T-helper 2 cell (primary cell): ENCODE measurements around the gene WBP11.
"Not testable (repeated sequence)": the region's sequence is repeated elsewhere in the genome, so short reads cannot be mapped to it uniquely, and the experiment has no call there.

Experiments
- DNase-seq, 5 experiments: peaks; one replicate each; pipeline versions ENCODE4 v3.0.0 to v3.0.0-alpha.2; 2012 to 2022

WBP11 gene

DNA sequence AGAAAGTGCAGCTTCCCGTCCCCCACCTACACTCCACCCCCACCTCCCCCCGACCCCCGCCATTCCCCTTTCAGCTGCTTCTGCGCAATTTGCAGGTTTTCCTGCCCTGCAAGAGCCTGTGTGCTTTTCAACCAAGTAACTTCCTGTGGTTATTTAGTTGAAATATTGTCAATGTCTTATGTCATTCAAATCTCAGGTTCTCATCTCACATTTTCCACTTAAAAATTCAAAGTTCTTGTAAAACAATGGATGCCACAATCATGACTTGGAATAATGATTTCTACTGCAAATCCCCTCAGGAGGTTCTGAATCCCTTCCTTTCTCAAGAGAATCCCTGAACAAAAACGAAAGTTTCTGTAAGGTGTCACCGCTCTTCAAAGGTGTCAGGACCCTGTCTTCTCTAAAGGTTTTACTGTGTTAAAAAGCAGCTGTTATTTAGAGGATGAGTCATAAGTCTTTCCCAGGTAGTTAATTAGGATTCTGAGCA lies 31.6 kb downstream of the WBP11 start:
- peak in 3 of 5 experiments; percentile 42 to 82 (median 67) for DNase-seq

GRCh38 chr12:14770496-14771461 lies 32.5 kb downstream of the WBP11 start:
- peak; percentile 71 to 97 (median 90) for DNase-seq

- DNase-seq: peak; percentile 73 to 97 (median 86)
These were observed 33.2 kb downstream of the WBP11 start for GRCh38 chr12:14769969-14770495.

DNA sequence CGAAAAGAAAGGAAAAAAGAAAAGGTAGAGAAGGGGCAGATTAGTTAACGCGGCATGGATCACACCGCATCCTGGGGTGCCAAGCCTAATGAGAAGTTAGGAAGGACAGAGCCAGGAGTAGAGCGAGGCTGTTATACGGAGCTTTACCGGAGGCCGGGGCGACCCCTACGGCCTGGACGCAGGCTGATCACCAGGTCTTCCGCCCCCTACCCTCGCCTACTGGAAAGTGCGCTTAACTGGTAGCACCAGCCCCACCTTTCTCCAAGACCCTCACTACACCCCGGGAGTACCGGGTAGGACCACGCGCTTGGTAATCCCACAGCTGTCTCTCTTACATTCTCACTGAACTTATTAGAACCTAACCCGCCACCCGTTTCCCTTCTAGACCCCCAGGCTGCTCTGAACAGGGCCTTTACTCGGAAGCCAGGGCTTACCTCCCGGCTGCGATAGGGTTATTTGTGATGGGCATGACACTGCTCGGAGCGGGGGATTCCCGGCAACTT lies 33.8 kb downstream of the WBP11 start:
- peak in 1 of 5 experiments; percentile 9 for DNase-seq

GRCh38 chr12:14768823-14769405 lies 34.4 kb downstream of the WBP11 start:
- DNase-seq: peak in 4 of 5 experiments; percentile 17 to 53 (median 26)

DNA sequence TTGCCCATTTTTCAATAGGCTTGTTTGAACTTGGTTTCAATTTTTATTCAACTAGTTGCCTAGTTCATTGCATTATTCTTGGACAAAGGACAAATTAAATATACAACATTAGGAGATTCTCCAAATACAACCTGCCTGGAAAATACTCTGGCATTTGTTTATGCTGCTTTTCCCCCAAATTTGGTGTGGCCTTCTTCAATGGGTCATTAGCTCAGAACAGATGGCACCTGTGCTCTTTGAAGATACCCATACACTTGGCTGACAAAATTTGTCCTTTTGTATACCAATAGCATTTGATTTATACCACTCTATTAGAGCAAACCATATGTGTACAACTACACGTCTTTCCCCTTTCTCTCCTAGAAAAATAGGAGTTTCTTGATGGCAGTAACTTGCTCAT lies 35.7 kb downstream of the WBP11 start:
- no peak for DNase-seq

- no peak for DNase-seq
These were observed 36.5 kb downstream of the WBP11 start for GRCh38 chr12:14766649-14767215.

DNA sequence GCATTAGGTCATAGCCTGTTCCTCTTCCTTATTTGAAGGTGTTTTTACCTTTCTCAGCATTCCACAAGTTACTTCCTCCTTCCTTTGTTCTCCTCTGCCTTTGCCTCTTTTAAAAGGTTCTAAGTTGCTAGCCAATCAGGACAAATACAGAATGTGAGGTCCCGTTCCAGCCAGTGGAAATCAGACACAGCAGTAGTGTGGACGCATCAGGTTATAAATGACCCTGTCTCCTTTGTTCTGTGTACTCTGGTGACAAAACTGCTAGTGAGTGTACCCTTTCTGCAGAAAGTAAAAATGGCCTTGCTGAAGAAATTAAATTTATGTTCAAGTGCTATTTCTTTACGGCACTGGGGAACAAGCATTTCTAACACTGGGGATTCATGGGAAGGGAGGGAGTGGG lies 37.3 kb downstream of the WBP11 start:
- not testable (repeated sequence) for DNase-seq

- no peak for DNase-seq
These were observed 37.9 kb downstream of the WBP11 start for GRCh38 chr12:14765398-14765797.

GRCh38 chr12:14759711-14760280 lies 43.5 kb downstream of the WBP11 start:
- not testable (repeated sequence) for DNase-seq

GRCh38 chr12:14756334-14757143 lies 46.7 kb downstream of the WBP11 start:
- no peak for DNase-seq

GRCh38 chr12:14751986-14752385 lies 51.3 kb downstream of the WBP11 start:
- DNase-seq: no peak

DNA sequence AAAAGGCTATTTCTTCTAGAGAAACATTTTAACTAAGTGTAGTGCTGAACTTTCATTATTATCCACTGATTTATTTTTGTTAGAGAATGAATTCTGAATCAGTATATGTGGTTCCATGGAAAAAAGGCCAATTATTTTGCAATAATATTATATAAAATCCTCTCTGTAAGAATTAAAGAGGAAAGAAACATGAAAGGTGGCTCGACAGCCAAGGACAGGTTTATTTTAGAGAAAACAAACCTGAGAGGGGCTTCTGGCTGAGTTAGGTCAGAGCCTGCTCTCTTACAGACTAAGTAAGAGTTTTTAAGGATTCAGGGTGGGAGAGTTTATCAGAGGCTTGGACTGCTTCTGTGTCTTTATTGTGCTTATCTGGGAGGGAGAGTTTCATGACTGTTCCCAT lies 60.2 kb downstream of the WBP11 start:
- no peak for DNase-seq

- DNase-seq: no peak
These were observed 61.3 kb downstream of the WBP11 start for GRCh38 chr12:14741942-14742341.

GRCh38 chr12:14741153-14741552 lies 62.1 kb downstream of the WBP11 start:
- DNase-seq: no peak

DNA sequence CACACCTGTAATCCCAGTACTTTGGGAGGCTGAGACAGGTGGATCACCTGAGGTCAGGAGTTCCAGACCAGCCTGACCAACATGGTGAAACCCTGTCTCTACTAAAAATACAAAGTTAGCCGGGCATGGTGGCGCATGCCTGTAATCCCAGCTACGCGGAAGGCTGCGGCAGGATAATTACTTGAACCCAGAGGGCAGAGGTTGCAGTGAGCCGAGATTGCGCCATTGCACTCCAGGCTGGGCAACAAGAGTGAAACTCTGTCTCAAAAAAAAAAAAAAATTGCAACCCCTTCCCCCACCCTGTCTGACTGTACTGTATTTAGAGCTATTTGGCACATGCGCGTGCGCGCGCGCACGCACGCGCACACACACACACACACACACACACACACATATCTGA lies 66.8 kb downstream of the WBP11 start:
- not testable (repeated sequence) for DNase-seq
